B cell (primary cell): ENCODE results near the gene CEP350. TPM values are rescaled to one million over a fixed set of nuclear protein-coding genes. Genes with fewer than 3 reads are reported as not detected.

Experiments
- ATAC-seq: fragments of 200-7000 bp; cut with Tn5 transposase; one replicate; pipeline ENCODE4 v1.10.0; 2021; ENCODE audit warnings: low read depth, mild to moderate bottlenecking, moderate number of reproducible peaks, moderate library complexity
- CTCF ChIA-PET: fragments of 350-600 bp; sonication (Branson Sonifier 250); formaldehyde crosslinking; loops from one replicate; lab custom pipeline; 2021; ENCODE audit warnings: antibody characterized with exemption, inconsistent platforms; lab: Charles Lee
- POLR2A ChIA-PET: fragments of 350-600 bp; sonication (Branson Sonifier 250); formaldehyde crosslinking; loops from one replicate; lab custom pipeline; 2021; ENCODE audit warnings: antibody characterized with exemption; lab: Charles Lee
- DNase-seq: peaks from one replicate; pipeline ENCODE4 v3.0.0; 2013
- H2AFZ ChIP-seq: 2 replicates; pipeline ENCODE4 v1.6.1; 2012; ENCODE audit warnings: mild to moderate bottlenecking, low read depth, low read length; ENCODE audit not compliant: insufficient read depth, poor library complexity, severe bottlenecking
- H3K27ac ChIP-seq, 2 donors: 1 replicate in 1 of 2; 2 replicates in 1 of 2; pipeline ENCODE4 v1.5.1; 2012 to 2013; ENCODE audit warnings: low read length in 2 of 2, mild to moderate bottlenecking in 2 of 2, moderate library complexity in 1 of 2
- H3K27me3 ChIP-seq, 4 experiments: fragments of 200-600 bp in 1 of 4; sonication (generic) in 1 of 4; replicated peaks in 1 of 4; 1 replicate in 2 of 4; 2 replicates in 2 of 4; pipeline versions ENCODE4 v1.6.1 to v1.7.0; 2013 to 2016; ENCODE audit warnings: low read length in 3 of 4, mild to moderate bottlenecking in 2 of 4, mixed read lengths in 1 of 4, moderate library complexity in 1 of 4; ENCODE audit not compliant: insufficient read depth in 4 of 4, control insufficient read depth in 3 of 4; ENCODE audit errors: control extremely low read depth in 1 of 4
- H3K36me3 ChIP-seq, 2 experiments: replicated peaks in 1 of 2; 1 replicate in 1 of 2; 2 replicates in 1 of 2; pipeline versions ENCODE4 v1.6.1 to v1.7.1; 2013; ENCODE audit warnings: low read length in 1 of 2; ENCODE audit not compliant: insufficient read depth in 2 of 2, control insufficient read depth in 1 of 2; ENCODE audit errors: control extremely low read depth in 1 of 2, extremely low read depth in 1 of 2
- H3K4me1 ChIP-seq, 2 donors: fragments of 200-600 bp in 1 of 2; sonication (generic) in 1 of 2; 1 replicate in 1 of 2; 2 replicates in 1 of 2; pipeline versions ENCODE4 v1.5.1 to v1.6.1; 2013 to 2017; ENCODE audit warnings: low read length in 2 of 2; ENCODE audit not compliant: control insufficient read depth in 2 of 2, insufficient read depth in 2 of 2
- H3K4me2 ChIP-seq: replicated peaks from 2 replicates; pipeline ENCODE3; 2012; ENCODE audit warnings: mild to moderate bottlenecking, low read depth, low read length; ENCODE audit not compliant: poor library complexity, severe bottlenecking
- H3K4me3 ChIP-seq, 5 experiments: fragments of 200-600 bp in 1 of 5; sonication (generic) in 1 of 5; 1 replicate in 3 of 5; 2 replicates in 2 of 5; pipeline versions ENCODE4 v1.5.1 to v1.7.0; 2011 to 2016; ENCODE audit warnings: low read length in 4 of 5, mild to moderate bottlenecking in 4 of 5, low read depth in 2 of 5, control low read depth in 1 of 5, moderate library complexity in 1 of 5; ENCODE audit not compliant: insufficient read depth in 1 of 5; ENCODE audit errors: control extremely low read depth in 1 of 5, extremely low read depth in 1 of 5
- H3K79me2 ChIP-seq: fragments of 200-600 bp; sonication (generic); one replicate; pipeline ENCODE4 v1.6.0; 2016; ENCODE audit warnings: low read length; ENCODE audit not compliant: control insufficient read depth, insufficient read depth
- H3K9ac ChIP-seq: fragments of 200-600 bp; sonication (generic); 2 replicates; pipeline ENCODE4 v1.6.1; 2017; ENCODE audit warnings: mild to moderate bottlenecking, low read length, moderate library complexity
- H3K9me3 ChIP-seq, 3 donors: one replicate each; pipeline versions ENCODE4 v1.6.1 to v1.7.1; 2013; ENCODE audit warnings: low read length in 2 of 3; ENCODE audit not compliant: control insufficient read depth in 2 of 3, insufficient read depth in 1 of 3; ENCODE audit errors: control extremely low read depth in 1 of 3
- H4K20me1 ChIP-seq: 2 replicates; pipeline ENCODE4 v1.6.0; 2012; ENCODE audit warnings: mild to moderate bottlenecking, low read length; ENCODE audit not compliant: insufficient read depth, control insufficient read depth, poor library complexity, severe bottlenecking
- H3K27ac Mint-ChIP-seq: one replicate; pipeline ENCODE4 v1.8.0; 2021; ENCODE audit warnings: mixed read lengths
- H3K27me3 Mint-ChIP-seq: one replicate; pipeline ENCODE4 v1.8.0; 2021; ENCODE audit warnings: mixed read lengths
- H3K4me1 Mint-ChIP-seq: one replicate; pipeline ENCODE4 v1.8.0; 2021; ENCODE audit warnings: mixed read lengths
- H3K4me3 Mint-ChIP-seq: one replicate; pipeline ENCODE4 v1.8.0; 2021; ENCODE audit warnings: mixed read lengths
- H3K9me3 Mint-ChIP-seq: one replicate; pipeline ENCODE4 v1.8.0; 2022; ENCODE audit warnings: mixed read lengths; ENCODE audit not compliant: insufficient read depth
- EZH2 ChIP-seq: IDR thresholded peaks from 2 replicates; pipeline ENCODE4 v1.6.1; 2012; ENCODE audit warnings: borderline replicate concordance, low read depth, mild to moderate bottlenecking, moderate library complexity, low read length; ENCODE audit not compliant: insufficient read depth, poor library complexity, severe bottlenecking
- WGBS: methylation state at CpG from one replicate; pipeline ENCODE4 v1.1.5; 2013; ENCODE audit warnings: missing lambda C conversion rate; ENCODE audit not compliant: insufficient coverage; 5-methylcytosine and 5-hydroxymethylcytosine counted together
- intact Hi-C: fragments of 100-400 bp; cut with micrococcal nuclease; formaldehyde crosslinking; loops from one replicate; pipeline ENCODE4 v1.10.0; 2022
- polyA plus RNA-seq: library from polyadenylated mRNA; depleted of rRNA; stranded (reverse); fragments of >200 nt; gene quantifications from 2 replicates; pipeline ENCODE4 v1.2.3, GENCODE V29; 2012
- total RNA-seq, 2 donors: library from RNA; stranded (reverse); fragments of 120-200 nt in 1 of 2; gene quantifications; 1 replicate in 1 of 2; 2 replicates in 1 of 2; pipeline versions ENCODE4 v1.2.3 to v1.2.4, GENCODE V29; 2013 to 2022
- TF ChIP-seq, protein P1 (sequence below): fragments of 200-600 bp; IDR thresholded peaks from one replicate; pipeline ENCODE4 v1.8.0; 2022; ENCODE audit warnings: antibody characterized with exemption, mild to moderate bottlenecking

CEP350 gene
- total and polyA plus RNA-seq, 2 donors (not counting 1 experiment from before 2014, with no cell fraction given), result 7.4 to 92.3 TPM

- ATAC-seq, result no peak
- no peaks in the 10 kb centered on the region for H3K4me1 ChIP-seq
- H3K79me2 ChIP-seq, result no peaks in the 10 kb centered on the region
- H3K36me3 ChIP-seq, result no peaks in the 10 kb centered on the region
- intact Hi-C loops, result no loop called here
- 63% methylated on average over 5 of the region's 6 CpGs for WGBS
- ChIA-PET POLR2A (no interaction called here), CTCF (interaction anchor here (1.2 kb wide), 1 partner anchor 34 kb away, joined by 3 read pairs; no protein-coding TSS in a partner anchor)
- no peak overlapping the region for H3K4me2 ChIP-seq
- H2AFZ ChIP-seq, result no peak overlapping the region
- Mint-ChIP-seq H3K4me1 (no peaks in the 10 kb centered on the region), H3K4me3 (no peak overlapping the region), H3K9me3 (no peaks in the 10 kb centered on the region), H3K27ac (no peak overlapping the region), H3K27me3 (peaks cover 13% of the 10 kb centered on the region)
- H3K9ac ChIP-seq, result no peak overlapping the region
- no peak for DNase-seq
- TF ChIP-seq, protein P1, sequence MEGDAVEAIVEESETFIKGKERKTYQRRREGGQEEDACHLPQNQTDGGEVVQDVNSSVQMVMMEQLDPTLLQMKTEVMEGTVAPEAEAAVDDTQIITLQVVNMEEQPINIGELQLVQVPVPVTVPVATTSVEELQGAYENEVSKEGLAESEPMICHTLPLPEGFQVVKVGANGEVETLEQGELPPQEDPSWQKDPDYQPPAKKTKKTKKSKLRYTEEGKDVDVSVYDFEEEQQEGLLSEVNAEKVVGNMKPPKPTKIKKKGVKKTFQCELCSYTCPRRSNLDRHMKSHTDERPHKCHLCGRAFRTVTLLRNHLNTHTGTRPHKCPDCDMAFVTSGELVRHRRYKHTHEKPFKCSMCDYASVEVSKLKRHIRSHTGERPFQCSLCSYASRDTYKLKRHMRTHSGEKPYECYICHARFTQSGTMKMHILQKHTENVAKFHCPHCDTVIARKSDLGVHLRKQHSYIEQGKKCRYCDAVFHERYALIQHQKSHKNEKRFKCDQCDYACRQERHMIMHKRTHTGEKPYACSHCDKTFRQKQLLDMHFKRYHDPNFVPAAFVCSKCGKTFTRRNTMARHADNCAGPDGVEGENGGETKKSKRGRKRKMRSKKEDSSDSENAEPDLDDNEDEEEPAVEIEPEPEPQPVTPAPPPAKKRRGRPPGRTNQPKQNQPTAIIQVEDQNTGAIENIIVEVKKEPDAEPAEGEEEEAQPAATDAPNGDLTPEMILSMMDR, result no peak
- TF ChIP-seq EZH2, result no peak
- H4K20me1 ChIP-seq, result no peaks in the 10 kb centered on the region
- no peaks in the 10 kb centered on the region for H3K9me3 ChIP-seq
- no peaks in the 10 kb centered on the region for H3K27me3 ChIP-seq
- no peak overlapping the region for H3K4me3 ChIP-seq
- no peak overlapping the region for H3K27ac ChIP-seq
These were observed 190.2 kb downstream of the CEP350 start for GRCh38 chr1:180144659-180145357.

- Histone ChIP-seq H4K20me1 (no peaks in the 10 kb centered on the region), H3K27me3 (no peaks in the 10 kb centered on the region), H3K27ac (no peak overlapping the region), H3K79me2 (no peaks in the 10 kb centered on the region), H3K9ac (no peak overlapping the region), H3K36me3 (no peaks in the 10 kb centered on the region), H3K9me3 (no peaks in the 10 kb centered on the region), H3K4me1 (no peaks in the 10 kb centered on the region), H3K4me2 (no peak overlapping the region), H2AFZ (no peak overlapping the region), H3K4me3 (no peak overlapping the region)
- no peaks in the 10 kb centered on the region for H3K9me3 Mint-ChIP-seq
- no peak overlapping the region for H3K4me3 Mint-ChIP-seq
- no peak overlapping the region for H3K27ac Mint-ChIP-seq
- H3K27me3 Mint-ChIP-seq, result peaks cover 13% of the 10 kb centered on the region
- no CpG with 5 or more reads among the region's 3 CpGs for WGBS
- DNase-seq (no peak), ATAC-seq (no peak)
- intact Hi-C loops, result no loop called here
- POLR2A ChIA-PET, result no interaction called here
- H3K4me1 Mint-ChIP-seq, result no peaks in the 10 kb centered on the region
- CTCF ChIA-PET, result interaction anchor here (1.2 kb wide), 1 partner anchor 34 kb away, joined by 3 read pairs; no protein-coding TSS in a partner anchor
- TF ChIP-seq EZH2, result no peak
- TF ChIP-seq, protein P1, result no peak
These were observed 190.8 kb downstream of the CEP350 start for GRCh38 chr1:180145446-180145845.
